Neuronal stem cell (in vitro differentiated cells): ENCODE data around the gene UBE2J2. TPM values are rescaled to one million over a fixed set of nuclear protein-coding genes. Genes with fewer than 3 reads are reported as not detected.

Source experiments
- DNase-seq: peaks from one replicate; pipeline ENCODE4 v3.0.0-alpha.2; 2013; ENCODE audit warnings: low spot score
- H2AFZ ChIP-seq: one replicate; pipeline ENCODE4 v1.6.1; 2013; ENCODE audit warnings: mild to moderate bottlenecking, low read length, inconsistent platforms
- H2AK5ac ChIP-seq: 2 replicates; pipeline ENCODE4 v1.6.1; 2013; ENCODE audit warnings: low read depth, mild to moderate bottlenecking, inconsistent platforms, low read length, moderate library complexity, mixed read lengths
- H2BK120ac ChIP-seq: 2 replicates; pipeline ENCODE4 v1.6.1; 2013; ENCODE audit warnings: low read depth, mild to moderate bottlenecking, inconsistent platforms, low read length, moderate library complexity, mixed read lengths
- H2BK12ac ChIP-seq: one replicate; pipeline ENCODE4 v1.6.1; 2013; ENCODE audit warnings: low read length, inconsistent platforms
- H2BK15ac ChIP-seq: 2 replicates; pipeline ENCODE4 v1.6.1; 2013; ENCODE audit warnings: mild to moderate bottlenecking, low read length, inconsistent platforms, mixed read lengths
- H2BK5ac ChIP-seq: one replicate; pipeline ENCODE4 v1.6.1; 2013; ENCODE audit warnings: inconsistent platforms, mild to moderate bottlenecking, low read length, moderate library complexity
- H3K14ac ChIP-seq: one replicate; pipeline ENCODE4 v1.6.1; 2013; ENCODE audit warnings: low read length, inconsistent platforms
- H3K18ac ChIP-seq: 2 replicates; pipeline ENCODE4 v1.6.1; 2013; ENCODE audit warnings: low read length, inconsistent platforms
- H3K23ac ChIP-seq: 2 replicates; pipeline ENCODE4 v1.6.1; 2013; ENCODE audit warnings: low read depth, mild to moderate bottlenecking, mixed read lengths, low read length, inconsistent platforms; ENCODE audit not compliant: poor library complexity
- H3K27ac ChIP-seq: replicated peaks from 3 replicates; pipeline ENCODE4 v1.5.1; 2013; ENCODE audit warnings: low read length, inconsistent platforms
- H3K27me3 ChIP-seq, 3 experiments: 2 replicates each; pipeline ENCODE4 v1.6.1; 2013; ENCODE audit warnings: low read length in 3 of 3, mild to moderate bottlenecking in 2 of 3, inconsistent platforms in 1 of 3, low read depth in 1 of 3, mixed read lengths in 1 of 3, moderate library complexity in 1 of 3; ENCODE audit not compliant: control insufficient read depth in 3 of 3, insufficient read depth in 3 of 3
- H3K36me3 ChIP-seq, 2 donors: replicated peaks in 1 of 2; 2 replicates each; pipeline ENCODE4 v1.6.1; 2013; ENCODE audit warnings: low read length in 2 of 2; ENCODE audit not compliant: control insufficient read depth in 2 of 2, insufficient read depth in 2 of 2
- H3K4ac ChIP-seq: 2 replicates; pipeline ENCODE4 v1.6.1; 2013; ENCODE audit warnings: inconsistent platforms, mild to moderate bottlenecking, low read length, moderate library complexity
- H3K4me1 ChIP-seq, 2 donors: 1 replicate in 1 of 2; 2 replicates in 1 of 2; pipeline ENCODE4 v1.6.1; 2013; ENCODE audit warnings: low read length in 2 of 2, low read depth in 1 of 2; ENCODE audit not compliant: control insufficient read depth in 2 of 2, insufficient read depth in 1 of 2
- H3K4me2 ChIP-seq: one replicate; pipeline ENCODE4 v1.6.1; 2013; ENCODE audit warnings: mild to moderate bottlenecking, low read length, inconsistent platforms; ENCODE audit not compliant: insufficient read depth, poor library complexity, severe bottlenecking
- H3K4me3 ChIP-seq, 2 donors: 2 replicates each; pipeline ENCODE4 v1.5.1; 2013; ENCODE audit warnings: low read length in 2 of 2, mild to moderate bottlenecking in 2 of 2, inconsistent platforms in 1 of 2, moderate library complexity in 1 of 2
- H3K79me1 ChIP-seq: one replicate; pipeline ENCODE4 v1.6.1; 2013; ENCODE audit warnings: low read depth, mild to moderate bottlenecking, inconsistent platforms, low read length, moderate library complexity
- H3K9ac ChIP-seq: one replicate; pipeline ENCODE4 v1.6.1; 2013; ENCODE audit warnings: mild to moderate bottlenecking, low read depth, low read length, inconsistent platforms; ENCODE audit not compliant: poor library complexity
- H3K9me3 ChIP-seq, 2 donors: replicated peaks in 1 of 2; 2 replicates each; pipeline versions ENCODE3 to v1.6.1; 2013; ENCODE audit warnings: low read length in 2 of 2, mild to moderate bottlenecking in 2 of 2, inconsistent platforms in 1 of 2, low read depth in 1 of 2, mixed read lengths in 1 of 2, moderate library complexity in 1 of 2; ENCODE audit not compliant: control insufficient read depth in 2 of 2, insufficient read depth in 1 of 2
- H4K8ac ChIP-seq: one replicate; pipeline ENCODE4 v1.6.1; 2013; ENCODE audit warnings: low read depth, mild to moderate bottlenecking, inconsistent platforms, low read length, moderate library complexity
- H4K91ac ChIP-seq: one replicate; pipeline ENCODE4 v1.6.1; 2013; ENCODE audit warnings: low read length, low read depth, mild to moderate bottlenecking, inconsistent platforms; ENCODE audit not compliant: poor library complexity
- WGBS, 2 donors: extraction: QIAGEN DNeasy Blood & Tissue Kit; methylation state at CpG; one replicate each; pipeline ENCODE4 v1.1.7; 2013; ENCODE audit warnings: missing lambda C conversion rate in 2 of 2, mixed read lengths in 1 of 2; ENCODE audit not compliant: insufficient read length in 2 of 2, insufficient replicate concordance in 1 of 2; ENCODE audit errors: extremely low coverage in 2 of 2; 5-methylcytosine and 5-hydroxymethylcytosine counted together
- small RNA-seq: library from polyadenylated mRNA; stranded (forward); fragments of <200 nt; extraction: miRNeasy Mini kit (QIAGEN cat#:217004); gene quantifications from one replicate; pipeline ENCODE3, GENCODE V24; 2013; ENCODE audit not compliant: insufficient read depth

The UBE2J2 gene

DNA sequence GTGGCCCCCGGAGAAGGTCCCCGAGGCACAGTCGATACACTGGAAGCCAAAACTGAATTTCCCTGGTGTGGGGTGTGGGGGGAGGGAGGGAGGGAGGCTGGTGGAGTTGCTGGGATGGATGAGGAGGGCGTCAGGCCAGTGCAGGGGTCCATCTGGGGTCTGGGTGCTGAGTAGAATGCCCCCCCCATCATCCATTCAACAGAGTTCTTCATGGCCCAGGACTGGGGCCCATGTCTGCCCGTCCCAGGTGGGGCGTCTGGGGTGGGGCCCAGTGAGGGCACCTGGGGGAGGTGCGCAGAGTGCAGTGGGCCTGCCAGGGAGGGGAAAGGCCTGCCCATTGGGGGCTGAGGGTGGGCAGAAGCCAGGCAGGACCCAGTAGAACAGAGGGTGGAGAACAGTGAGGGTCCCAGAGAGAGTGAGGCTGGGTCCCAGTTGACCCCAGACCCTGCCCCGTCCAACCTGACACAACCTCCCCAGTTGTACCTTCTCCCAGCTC, 69.2 kb downstream of the UBE2J2 start:
- Histone ChIP-seq H3K4me1 (peaks cover 8 to 17% of the 10 kb centered on the region in 2 donors), H3K27ac (no peak overlapping the region), H3K9ac (no peak overlapping the region), H3K27me3 (peaks cover 0 to 39% (median 28%) of the 10 kb centered on the region in 3 experiments), H3K23ac (no peak overlapping the region), H3K4me2 (no peak overlapping the region), H3K36me3 (no peaks in the 10 kb centered on the region), H3K4me3 (no peak overlapping the region), H2AK5ac (peak overlapping the region; percentile 96), H2BK12ac (no peak overlapping the region), H4K8ac (no peak overlapping the region), H2BK15ac (peak overlapping the region; percentile 89), H3K79me1 (peaks cover 3% of the 10 kb centered on the region), H2BK5ac (peak overlapping the region; percentile 39), H4K91ac (no peak overlapping the region), H2BK120ac (no peak overlapping the region), H3K9me3 (no peaks in the 10 kb centered on the region), H3K14ac (peak overlapping the region; percentile 56), H2AFZ (no peak overlapping the region), H3K18ac (peak overlapping the region; percentile 8), H3K4ac (no peak overlapping the region)
- WGBS, 2 donors: no CpG with 5 or more reads among the region's 8 CpGs
- DNase-seq: no peak

Small RNA genes within 50 kb of the gene (small RNA-seq; reads per million reads assigned to genes)
- gene MIR6726: not detected
